ENCODE measurements around the gene FRMD4B. TPM values are rescaled to one million over a fixed set of nuclear protein-coding genes. Genes with fewer than 3 reads are reported as not detected.
"Not testable (repeated sequence)": the region's sequence is repeated elsewhere in the genome, so short reads cannot be mapped to it uniquely, and the experiment has no call there.

The FRMD4B gene
- total RNA-seq, 1 experiment from 2014 or later = 0.90 TPM

GRCh38 chr3:69266585-69266984 lies 119.3 kb downstream of the FRMD4B start:
- no peaks in the 10 kb centered on the region for H3K27me3 ChIP-seq (ENCODE audit: control insufficient read depth, insufficient read depth, low read length)
- no peaks in the 10 kb centered on the region for H3K4me1 ChIP-seq (ENCODE audit: control insufficient read depth, insufficient read depth, low read length)
- POLR2A ChIA-PET = no interaction called here
- ATAC-seq (no peak), DNase-seq (ENCODE audit: low read depth, low spot score) (no peak)
- no peak overlapping the region for H3K27ac ChIP-seq (ENCODE audit: low read length)
- H3K9me3 ChIP-seq (ENCODE audit: control insufficient read depth, insufficient read depth, low read depth, low read length) = no peaks in the 10 kb centered on the region
- no peak overlapping the region for H3K4me3 ChIP-seq (ENCODE audit: low read depth in 2 of 2, low read length in 2 of 2)
- BruUV-seq (replicated peaks) = no TSS peak
- in situ Hi-C loops (cut with HindIII; ENCODE audit: low pct_unique_long_range_greater_than_20kb, low sequenced_read_pairs) (no loop called here), intact Hi-C loops (cut with micrococcal nuclease; ENCODE audit: unreplicated experiment) (no loop called here)
- TF ChIP-seq, protein P1, sequence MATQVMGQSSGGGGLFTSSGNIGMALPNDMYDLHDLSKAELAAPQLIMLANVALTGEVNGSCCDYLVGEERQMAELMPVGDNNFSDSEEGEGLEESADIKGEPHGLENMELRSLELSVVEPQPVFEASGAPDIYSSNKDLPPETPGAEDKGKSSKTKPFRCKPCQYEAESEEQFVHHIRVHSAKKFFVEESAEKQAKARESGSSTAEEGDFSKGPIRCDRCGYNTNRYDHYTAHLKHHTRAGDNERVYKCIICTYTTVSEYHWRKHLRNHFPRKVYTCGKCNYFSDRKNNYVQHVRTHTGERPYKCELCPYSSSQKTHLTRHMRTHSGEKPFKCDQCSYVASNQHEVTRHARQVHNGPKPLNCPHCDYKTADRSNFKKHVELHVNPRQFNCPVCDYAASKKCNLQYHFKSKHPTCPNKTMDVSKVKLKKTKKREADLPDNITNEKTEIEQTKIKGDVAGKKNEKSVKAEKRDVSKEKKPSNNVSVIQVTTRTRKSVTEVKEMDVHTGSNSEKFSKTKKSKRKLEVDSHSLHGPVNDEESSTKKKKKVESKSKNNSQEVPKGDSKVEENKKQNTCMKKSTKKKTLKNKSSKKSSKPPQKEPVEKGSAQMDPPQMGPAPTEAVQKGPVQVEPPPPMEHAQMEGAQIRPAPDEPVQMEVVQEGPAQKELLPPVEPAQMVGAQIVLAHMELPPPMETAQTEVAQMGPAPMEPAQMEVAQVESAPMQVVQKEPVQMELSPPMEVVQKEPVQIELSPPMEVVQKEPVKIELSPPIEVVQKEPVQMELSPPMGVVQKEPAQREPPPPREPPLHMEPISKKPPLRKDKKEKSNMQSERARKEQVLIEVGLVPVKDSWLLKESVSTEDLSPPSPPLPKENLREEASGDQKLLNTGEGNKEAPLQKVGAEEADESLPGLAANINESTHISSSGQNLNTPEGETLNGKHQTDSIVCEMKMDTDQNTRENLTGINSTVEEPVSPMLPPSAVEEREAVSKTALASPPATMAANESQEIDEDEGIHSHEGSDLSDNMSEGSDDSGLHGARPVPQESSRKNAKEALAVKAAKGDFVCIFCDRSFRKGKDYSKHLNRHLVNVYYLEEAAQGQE (IDR thresholded peaks at IDR 0.05; ENCODE audit: insufficient read depth in 1 of 2, low read depth in 2 of 2, low read length in 1 of 2) = no peak
- TF ChIP-seq CTCF (IDR thresholded peaks at IDR 0.05) (no peak), SIN3A (IDR thresholded peaks at IDR 0.05; ENCODE audit: borderline replicate concordance, insufficient read depth, low read depth, low read length) (no peak), POLR2AphosphoS5 (IDR thresholded peaks at IDR 0.05; ENCODE audit: low read depth, low read length) (no peak), TCF7L2 (IDR thresholded peaks at IDR 0.05; ENCODE audit: low read depth, low read length) (no peak)
- H3K36me3 ChIP-seq (ENCODE audit: control insufficient read depth, insufficient read depth, low read length) = no peaks in the 10 kb centered on the region
- CTCF ChIA-PET = no interaction called here

DNA sequence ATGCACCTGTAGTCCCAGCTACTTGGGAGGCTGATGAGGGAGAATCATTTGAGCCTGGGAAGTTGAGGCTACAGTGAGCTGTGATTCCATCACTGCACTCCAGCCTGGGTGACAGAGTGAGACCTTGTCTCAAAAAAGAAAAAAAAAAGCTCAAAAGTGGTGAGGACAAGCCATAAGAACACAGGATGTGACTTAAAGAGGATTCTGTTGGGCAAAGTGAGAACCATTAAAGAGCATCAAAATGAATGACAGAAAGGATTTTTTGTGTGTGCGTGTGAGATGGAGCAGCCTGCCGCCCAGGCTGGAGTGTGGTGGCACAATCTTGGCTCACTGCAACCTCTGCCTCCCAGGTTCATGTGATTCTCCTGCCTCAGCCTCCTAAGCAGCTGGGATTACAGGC lies 119.8 kb downstream of the FRMD4B start:
- H3K36me3 ChIP-seq (ENCODE audit: control insufficient read depth, insufficient read depth, low read length); DNase-seq (ENCODE audit: low read depth, low spot score); H3K27me3 ChIP-seq (ENCODE audit: control insufficient read depth, insufficient read depth, low read length); POLR2A ChIA-PET; CTCF ChIA-PET; H3K4me1 ChIP-seq (ENCODE audit: control insufficient read depth, insufficient read depth, low read length); H3K27ac ChIP-seq (ENCODE audit: low read length); intact Hi-C loops (cut with micrococcal nuclease; ENCODE audit: unreplicated experiment); H3K9me3 ChIP-seq (ENCODE audit: control insufficient read depth, insufficient read depth, low read depth, low read length); H3K4me3 ChIP-seq (ENCODE audit: low read depth in 2 of 2, low read length in 2 of 2); in situ Hi-C loops (cut with HindIII; ENCODE audit: low pct_unique_long_range_greater_than_20kb, low sequenced_read_pairs); BruUV-seq (replicated peaks); ATAC-seq: not testable (repeated sequence)

DNA sequence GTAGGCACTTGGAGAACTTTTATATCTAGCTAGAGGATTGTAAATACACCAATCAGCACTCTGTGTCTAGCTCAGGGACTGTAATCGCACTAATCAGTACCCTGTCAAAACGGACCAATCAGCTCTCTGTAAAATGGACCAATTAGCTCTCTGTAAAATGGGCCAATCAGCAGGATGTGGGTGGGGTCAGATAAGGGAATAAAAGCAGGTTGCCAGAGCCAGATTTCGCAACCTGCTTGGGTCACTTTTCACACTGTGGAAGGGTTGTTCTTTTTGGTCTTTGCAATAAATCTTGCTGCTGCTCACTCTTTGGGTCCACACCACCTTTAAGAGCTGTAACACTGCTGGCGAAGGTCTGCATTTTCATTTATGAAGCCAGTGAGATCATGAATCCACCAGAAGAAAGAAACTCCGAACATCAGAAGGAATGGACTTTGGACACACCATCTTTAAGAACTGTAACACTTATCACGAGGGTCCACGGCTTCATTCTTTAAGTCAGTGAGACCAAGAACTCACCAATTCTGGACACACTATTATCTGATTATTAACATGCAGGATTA lies 125.0 kb downstream of the FRMD4B start:
- ATAC-seq; H3K36me3 ChIP-seq (ENCODE audit: control insufficient read depth, insufficient read depth, low read length); POLR2A ChIA-PET; CTCF ChIA-PET; H3K9me3 ChIP-seq (ENCODE audit: control insufficient read depth, insufficient read depth, low read depth, low read length); BruUV-seq (replicated peaks); H3K27ac ChIP-seq (ENCODE audit: low read length); in situ Hi-C loops (cut with HindIII; ENCODE audit: low pct_unique_long_range_greater_than_20kb, low sequenced_read_pairs); H3K27me3 ChIP-seq (ENCODE audit: control insufficient read depth, insufficient read depth, low read length); H3K4me3 ChIP-seq (ENCODE audit: low read depth in 2 of 2, low read length in 2 of 2); H3K4me1 ChIP-seq (ENCODE audit: control insufficient read depth, insufficient read depth, low read length); DNase-seq (ENCODE audit: low read depth, low spot score); intact Hi-C loops (cut with micrococcal nuclease; ENCODE audit: unreplicated experiment): not testable (repeated sequence)
